PC-9 (cell line): ENCODE measurements around the gene SLC45A3. TPM values are rescaled to one million over a fixed set of nuclear protein-coding genes. Genes with fewer than 3 reads are reported as not detected.

Experiments used
- BruUV-seq: library from RNA; stranded (reverse); fragments of 400-500 nt; replicated peaks from 2 replicates; lab custom pipeline; 2021; lab: Mats Ljungman, UMichigan
- CTCF ChIA-PET: fragments of 300-600 bp; sonication (Branson Sonifier 250); formaldehyde crosslinking; loops from one replicate; lab custom pipeline; 2022; ENCODE audit warnings: antibody characterized with exemption; lab: Charles Lee
- POLR2A ChIA-PET: fragments of 300-600 bp; sonication (Branson Sonifier 250); formaldehyde crosslinking; loops from one replicate; lab custom pipeline; 2022; ENCODE audit warnings: antibody characterized with exemption; ENCODE audit not compliant: unreplicated experiment; lab: Charles Lee
- DNase-seq, 2 experiments: peaks; one replicate each; pipeline versions ENCODE4 v3.0.0 to v3.0.0-alpha.2; 2015 to 2022; ENCODE audit warnings: mixed read lengths in 1 of 2
- H2AFZ ChIP-seq: fragments of 200-600 bp; sonication (generic); 2 replicates; pipeline ENCODE4 v1.8.1; 2017; ENCODE audit warnings: antibody characterized with exemption
- H3F3A ChIP-seq: fragments of 200-600 bp; sonication (generic); 2 replicates; pipeline ENCODE4 v1.8.1; 2017; ENCODE audit warnings: antibody characterized with exemption, mild to moderate bottlenecking, low read depth; ENCODE audit not compliant: insufficient read depth
- H3K27ac ChIP-seq: fragments of 200-600 bp; sonication (generic); 2 replicates; pipeline ENCODE4 v1.6.1; 2016; ENCODE audit warnings: mixed run types
- H3K27me3 ChIP-seq: fragments of 200-600 bp; sonication (generic); 2 replicates; pipeline ENCODE4 v1.6.1; 2016; ENCODE audit warnings: low read depth, mixed run types; ENCODE audit not compliant: insufficient read depth
- H3K36me3 ChIP-seq: fragments of 200-600 bp; sonication (generic); 2 replicates; pipeline ENCODE4 v1.6.1; 2016; ENCODE audit warnings: low read depth, mixed run types
- H3K4me1 ChIP-seq: fragments of 200-600 bp; sonication (generic); replicated peaks from 2 replicates; pipeline ENCODE4 v1.6.1; 2016; ENCODE audit warnings: mixed run types; ENCODE audit not compliant: insufficient read depth
- H3K4me2 ChIP-seq: fragments of 200-600 bp; sonication (generic); 2 replicates; pipeline ENCODE4 v1.6.1; 2017; ENCODE audit warnings: mixed run types
- H3K4me3 ChIP-seq: fragments of 200-600 bp; sonication (generic); 2 replicates; pipeline ENCODE4 v1.6.1; 2016; ENCODE audit warnings: mixed run types
- H3K79me2 ChIP-seq: fragments of 200-600 bp; sonication (generic); 2 replicates; pipeline ENCODE4 v1.6.1; 2017; ENCODE audit warnings: low read depth, mixed run types
- H3K9me2 ChIP-seq: fragments of 200-600 bp; sonication (generic); 2 replicates; pipeline ENCODE4 v1.8.1; 2017; ENCODE audit warnings: mild to moderate bottlenecking; ENCODE audit not compliant: insufficient read depth
- H3K9me3 ChIP-seq: fragments of 200-600 bp; sonication (generic); 2 replicates; pipeline ENCODE4 v1.8.1; 2016; ENCODE audit warnings: low read depth; ENCODE audit not compliant: insufficient read depth
- H4K20me1 ChIP-seq: fragments of 200-600 bp; sonication (generic); 2 replicates; pipeline ENCODE4 v1.8.1; 2017; ENCODE audit not compliant: insufficient read depth
- EZH2 ChIP-seq: fragments of 200-600 bp; sonication (generic); IDR thresholded peaks from 2 replicates; pipeline ENCODE4 v1.8.0; 2017; ENCODE audit warnings: antibody characterized with exemption, low read depth
- intact Hi-C: fragments of 100-400 bp; cut with micrococcal nuclease; formaldehyde crosslinking; loops from one replicate; pipeline ENCODE4 v1.10.0; 2022; ENCODE audit not compliant: unreplicated experiment
- total RNA-seq: library from RNA; stranded (reverse); gene quantifications from 2 replicates; pipeline ENCODE4 v1.2.3, GENCODE V29; 2021
- TF ChIP-seq, protein P1 (sequence below): fragments of 200-600 bp; sonication (generic); conservative IDR thresholded peaks from 2 replicates; pipeline ENCODE4 v1.6.1; 2017; ENCODE audit warnings: mixed run types, antibody characterized with exemption, mild to moderate bottlenecking, moderate library complexity

The SLC45A3 gene
- total RNA-seq, 1 experiment from 2014 or later, result 19.9 TPM

DNA sequence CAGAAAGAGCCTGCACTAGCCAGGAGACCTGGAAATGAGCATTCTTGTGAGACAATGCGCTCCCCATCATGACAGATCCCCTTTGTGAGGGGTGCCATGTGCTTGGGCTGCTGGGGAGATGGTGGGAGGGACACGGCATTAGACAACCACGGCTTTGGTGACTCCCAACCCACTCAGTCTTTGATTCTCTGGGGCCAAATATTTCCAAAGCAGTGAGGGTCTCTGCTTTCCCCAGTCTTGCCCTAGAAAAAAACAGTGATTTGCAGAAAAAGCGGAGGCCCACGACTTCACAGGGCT lies 10.2 kb downstream of the SLC45A3 start:
- intact Hi-C loops, result no loop called here
- no peak for DNase-seq
- Histone ChIP-seq H3K9me3 (no peaks in the 10 kb centered on the region), H3K4me3 (no peak overlapping the region), H3K4me2 (peak overlapping the region; percentile 72), H3K27me3 (no peaks in the 10 kb centered on the region), H3K27ac (no peak overlapping the region; the same call in 1 of the 2 replicates), H3K4me1 (peaks cover 87% of the 10 kb centered on the region), H3K9me2 (no peaks in the 10 kb centered on the region), H3K36me3 (no peaks in the 10 kb centered on the region; the same call in 1 of the 2 replicates), H3F3A (peaks cover 68% of the 10 kb centered on the region), H2AFZ (no peak overlapping the region), H4K20me1 (no peaks in the 10 kb centered on the region), H3K79me2 (peaks cover 84% of the 10 kb centered on the region)
- ChIA-PET CTCF (no interaction called here), POLR2A (no interaction called here)
- TF ChIP-seq, protein P1, sequence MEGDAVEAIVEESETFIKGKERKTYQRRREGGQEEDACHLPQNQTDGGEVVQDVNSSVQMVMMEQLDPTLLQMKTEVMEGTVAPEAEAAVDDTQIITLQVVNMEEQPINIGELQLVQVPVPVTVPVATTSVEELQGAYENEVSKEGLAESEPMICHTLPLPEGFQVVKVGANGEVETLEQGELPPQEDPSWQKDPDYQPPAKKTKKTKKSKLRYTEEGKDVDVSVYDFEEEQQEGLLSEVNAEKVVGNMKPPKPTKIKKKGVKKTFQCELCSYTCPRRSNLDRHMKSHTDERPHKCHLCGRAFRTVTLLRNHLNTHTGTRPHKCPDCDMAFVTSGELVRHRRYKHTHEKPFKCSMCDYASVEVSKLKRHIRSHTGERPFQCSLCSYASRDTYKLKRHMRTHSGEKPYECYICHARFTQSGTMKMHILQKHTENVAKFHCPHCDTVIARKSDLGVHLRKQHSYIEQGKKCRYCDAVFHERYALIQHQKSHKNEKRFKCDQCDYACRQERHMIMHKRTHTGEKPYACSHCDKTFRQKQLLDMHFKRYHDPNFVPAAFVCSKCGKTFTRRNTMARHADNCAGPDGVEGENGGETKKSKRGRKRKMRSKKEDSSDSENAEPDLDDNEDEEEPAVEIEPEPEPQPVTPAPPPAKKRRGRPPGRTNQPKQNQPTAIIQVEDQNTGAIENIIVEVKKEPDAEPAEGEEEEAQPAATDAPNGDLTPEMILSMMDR, result no peak
- TF ChIP-seq EZH2, result no peak
- no TSS peak for BruUV-seq

DNA sequence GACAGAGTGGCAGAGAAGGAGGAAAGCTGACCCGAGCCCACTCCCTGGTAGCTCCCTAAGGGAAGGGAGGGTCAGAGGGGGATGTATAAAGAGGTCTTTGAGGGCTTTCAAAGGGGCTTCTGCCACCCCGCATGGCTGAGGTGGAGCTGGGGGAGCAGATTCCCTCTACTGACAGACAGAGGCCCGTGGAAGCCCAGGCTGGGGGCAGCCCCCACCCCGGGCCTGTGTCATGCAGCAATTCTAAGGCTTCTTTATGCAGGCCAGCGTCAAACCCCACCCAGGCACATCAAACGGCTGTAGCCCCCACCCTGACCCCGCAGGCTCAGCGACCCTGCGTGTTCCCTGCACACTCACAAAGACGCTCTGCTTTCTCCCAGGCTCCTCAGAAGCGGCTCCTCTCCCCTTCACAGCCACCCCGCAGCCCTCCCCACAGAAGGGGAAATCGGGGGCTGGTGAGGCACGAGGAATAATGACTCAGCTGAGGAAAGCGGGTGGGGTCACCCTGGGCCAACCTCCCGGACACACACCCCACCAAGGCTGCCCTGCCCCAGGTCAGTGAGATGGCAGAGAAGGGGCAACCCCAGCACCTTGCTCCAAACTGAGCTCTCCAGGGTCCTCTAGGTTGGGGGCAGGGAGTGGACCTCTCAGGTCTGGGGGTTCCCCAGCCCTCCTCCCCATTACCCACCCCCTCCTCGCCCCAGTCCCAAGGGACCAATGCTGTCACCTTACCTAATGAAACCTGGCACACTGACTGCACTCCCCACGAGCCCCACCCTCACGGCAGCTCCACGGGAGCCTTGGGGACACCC lies 10.8 kb downstream of the SLC45A3 start:
- Histone ChIP-seq H3K9me2 (no peaks in the 10 kb centered on the region), H3K27ac (peak overlapping the region; percentile 45), H3K4me3 (no peak overlapping the region; the same call in 1 of the 2 replicates), H3K27me3 (no peaks in the 10 kb centered on the region), H3K4me2 (peak overlapping the region; percentile 72), H4K20me1 (no peaks in the 10 kb centered on the region), H3K36me3 (no peaks in the 10 kb centered on the region; the same call in 1 of the 2 replicates), H3K9me3 (no peaks in the 10 kb centered on the region), H3F3A (peaks cover 74% of the 10 kb centered on the region), H3K79me2 (peaks cover 79% of the 10 kb centered on the region), H2AFZ (no peak overlapping the region), H3K4me1 (peaks cover 93% of the 10 kb centered on the region)
- intact Hi-C loops, result no loop called here
- no peak for TF ChIP-seq EZH2
- TF ChIP-seq, protein P1, result no peak
- DNase-seq, result no peak
- POLR2A ChIA-PET, result no interaction called here
- BruUV-seq, result no TSS peak
- CTCF ChIA-PET, result no interaction called here

DNA sequence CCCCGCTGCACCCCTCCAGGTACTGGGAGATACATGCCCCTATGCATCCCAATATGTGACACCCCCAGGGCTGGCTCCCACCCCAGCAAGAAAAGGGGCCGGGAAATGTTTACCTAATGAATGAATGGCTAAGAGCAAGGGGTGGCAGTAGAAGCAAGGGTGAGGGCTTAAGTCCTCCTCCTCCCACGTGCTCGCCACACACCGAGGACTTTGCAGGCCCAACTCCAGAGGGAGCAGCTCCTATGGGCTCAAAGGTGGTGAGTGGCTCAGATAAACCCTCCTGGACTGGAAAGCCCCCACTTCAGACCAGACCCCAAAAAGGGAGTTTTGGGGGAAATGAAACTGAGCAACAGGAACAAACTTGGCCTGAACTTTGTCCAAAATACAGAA lies 11.4 kb downstream of the SLC45A3 start:
- POLR2A ChIA-PET, result no interaction called here
- BruUV-seq, result no TSS peak
- Histone ChIP-seq H3K27me3 (no peaks in the 10 kb centered on the region), H3K4me3 (no peak overlapping the region; the same call in 1 of the 2 replicates), H2AFZ (no peak overlapping the region), H3K36me3 (peaks cover 2% of the 10 kb centered on the region; the same call in 1 of the 2 replicates), H3K4me2 (peak overlapping the region; percentile 72), H3K9me2 (no peaks in the 10 kb centered on the region), H4K20me1 (no peaks in the 10 kb centered on the region), H3K79me2 (peaks cover 80% of the 10 kb centered on the region), H3K4me1 (peaks cover 98% of the 10 kb centered on the region), H3F3A (peaks cover 70% of the 10 kb centered on the region), H3K27ac (peak overlapping the region; percentile 45), H3K9me3 (no peaks in the 10 kb centered on the region)
- CTCF ChIA-PET, result no interaction called here
- intact Hi-C loops, result no loop called here
- no peak for TF ChIP-seq EZH2
- TF ChIP-seq, protein P1, result no peak
- DNase-seq, result no peak
